A673 (cell line): ENCODE measurements around the gene ADORA2A. TPM values are rescaled to one million over a fixed set of nuclear protein-coding genes. Genes with fewer than 3 reads are reported as not detected.

ENCODE experiments used
- BruUV-seq: library from RNA; stranded (reverse); fragments of 400-500 nt; replicated peaks from 2 replicates; lab custom pipeline; 2021; lab: Mats Ljungman, UMichigan
- CTCF ChIA-PET: fragments of 300-600 bp; sonication (Branson Sonifier 250); formaldehyde crosslinking; loops from one replicate; lab custom pipeline; 2022; ENCODE audit warnings: antibody characterized with exemption; lab: Charles Lee
- POLR2A ChIA-PET: fragments of 300-600 bp; sonication (Branson Sonifier 250); formaldehyde crosslinking; loops from one replicate; lab custom pipeline; 2022; ENCODE audit warnings: antibody characterized with exemption; ENCODE audit not compliant: low non-redundant PET; lab: Charles Lee
- DNase-seq: peaks from one replicate; pipeline ENCODE4 v3.0.0-alpha.2; 2015; ENCODE audit warnings: low spot score
- H3K27ac ChIP-seq: fragments of 200-600 bp; sonication (generic); 2 replicates; pipeline ENCODE4 v1.5.1; 2016; ENCODE audit warnings: mixed run types, low read depth, mild to moderate bottlenecking, mixed read lengths, antibody characterized with exemption, low read length; ENCODE audit not compliant: poor library complexity, severe bottlenecking
- H3K27me3 ChIP-seq: fragments of 200-600 bp; sonication (generic); replicated peaks from 2 replicates; pipeline ENCODE4 v1.6.1; 2017; ENCODE audit warnings: mixed run types, low read depth, mild to moderate bottlenecking, mixed read lengths, antibody characterized with exemption, low read length; ENCODE audit not compliant: insufficient read depth, poor library complexity
- H3K36me3 ChIP-seq: fragments of 200-600 bp; sonication (generic); 2 replicates; pipeline ENCODE4 v1.6.1; 2016; ENCODE audit warnings: mixed run types, mild to moderate bottlenecking, mixed read lengths, antibody characterized with exemption, low read length; ENCODE audit not compliant: insufficient read depth, poor library complexity, severe bottlenecking
- H3K4me1 ChIP-seq: fragments of 200-600 bp; sonication (generic); 2 replicates; pipeline ENCODE4 v1.6.1; 2017; ENCODE audit warnings: mixed run types, mild to moderate bottlenecking, mixed read lengths, antibody characterized with exemption, low read length; ENCODE audit not compliant: insufficient read depth, poor library complexity, severe bottlenecking
- H3K4me3 ChIP-seq: fragments of 200-600 bp; sonication (generic); 2 replicates; pipeline ENCODE4 v1.5.1; 2016; ENCODE audit warnings: low read depth, mixed run types, mild to moderate bottlenecking, mixed read lengths, low read length; ENCODE audit not compliant: poor library complexity, severe bottlenecking
- H3K9me3 ChIP-seq: fragments of 200-600 bp; sonication (generic); 2 replicates; pipeline ENCODE4 v1.6.1; 2016; ENCODE audit warnings: mixed run types, low read depth, mild to moderate bottlenecking, mixed read lengths, antibody characterized with exemption, low read length; ENCODE audit not compliant: poor library complexity, severe bottlenecking
- CTCF ChIP-seq: fragments of 300-800, 200-600 bp; sonication (generic); conservative IDR thresholded peaks from 2 replicates; pipeline ENCODE4 v1.5.1; 2017; ENCODE audit warnings: low read depth, mild to moderate bottlenecking, antibody characterized with exemption, low read length, moderate library complexity, mixed read lengths
- EZH2 ChIP-seq: fragments of 200-600 bp; sonication (generic); IDR thresholded peaks from 2 replicates; pipeline ENCODE4 v1.6.1; 2017; ENCODE audit warnings: borderline replicate concordance, low read depth, mild to moderate bottlenecking, mixed read lengths, antibody characterized with exemption, low read length; ENCODE audit not compliant: poor library complexity, severe bottlenecking
- intact Hi-C: fragments of 100-400 bp; cut with micrococcal nuclease; formaldehyde crosslinking; loops from one replicate; pipeline ENCODE4 v1.10.0; 2022; ENCODE audit not compliant: unreplicated experiment
- total RNA-seq: library from RNA; stranded (reverse); gene quantifications from 2 replicates; pipeline ENCODE4 v1.2.3, GENCODE V29; 2021

The ADORA2A gene
- total RNA-seq, 1 experiment from 2014 or later: 9.6 TPM

- ChIA-PET CTCF (interaction anchor here (0.6 to 0.9 kb wide), 2 partner anchors 15 to 58 kb away, joined by 3 read pairs; no protein-coding TSS in a partner anchor), POLR2A (no interaction called here)
- Histone ChIP-seq H3K4me1 (peaks cover 54% of the 10 kb centered on the region), H3K9me3 (no peaks in the 10 kb centered on the region), H3K4me3 (no peak overlapping the region), H3K36me3 (no peaks in the 10 kb centered on the region), H3K27ac (peak overlapping the region; percentile 70), H3K27me3 (no peaks in the 10 kb centered on the region)
- no TSS peak for BruUV-seq
- intact Hi-C loops: loop anchor here (2.0 kb wide), 1 partner anchor 31 kb away; no protein-coding TSS in a partner anchor
- TF ChIP-seq EZH2: no peak
- DNase-seq: peak; percentile 21
Observed at GRCh38 chr22:24481641-24482040, 54.2 kb downstream of the ADORA2A start.

GRCh38 chr22:24482575-24482974, 55.2 kb downstream of the ADORA2A start:
- no peaks in the 10 kb centered on the region for H3K36me3 ChIP-seq
- no TSS peak for BruUV-seq
- peak overlapping the region; percentile 70 for H3K27ac ChIP-seq
- ChIA-PET CTCF (interaction anchor here (0.9 kb wide), 1 partner anchor 59 kb away, joined by 3 read pairs; no protein-coding TSS in a partner anchor), POLR2A (no interaction called here)
- no peaks in the 10 kb centered on the region for H3K27me3 ChIP-seq
- TF ChIP-seq EZH2: no peak
- no peak for TF ChIP-seq CTCF
- H3K4me3 ChIP-seq: no peak overlapping the region
- intact Hi-C loops: loop anchor here (2.0 kb wide), 1 partner anchor 32 kb away; no protein-coding TSS in a partner anchor
- H3K9me3 ChIP-seq: no peaks in the 10 kb centered on the region
- DNase-seq: peak; percentile 91
- peaks cover 58% of the 10 kb centered on the region for H3K4me1 ChIP-seq

GRCh38 chr22:24482998-24483397, 55.6 kb downstream of the ADORA2A start:
- peak overlapping the region; percentile 70 for H3K27ac ChIP-seq
- intact Hi-C loops: loop anchor here (2.0 kb wide), 1 partner anchor 32 kb away; no protein-coding TSS in a partner anchor
- H3K9me3 ChIP-seq: no peaks in the 10 kb centered on the region
- POLR2A ChIA-PET: no interaction called here
- no TSS peak for BruUV-seq
- no peaks in the 10 kb centered on the region for H3K36me3 ChIP-seq
- no peak for DNase-seq
- CTCF ChIA-PET: no interaction called here
- H3K4me1 ChIP-seq: peaks cover 58% of the 10 kb centered on the region
- TF ChIP-seq CTCF (no peak), EZH2 (no peak)
- H3K4me3 ChIP-seq: no peak overlapping the region
- no peaks in the 10 kb centered on the region for H3K27me3 ChIP-seq
